ENCODE results near the gene SLC25A45.

The SLC25A45 gene

GRCh38 chr11:65386307-65387140, 4.1 kb upstream of the SLC25A45 start, which contains the start of gene FRMD8:
Gene FRMD8 (plus strand): TSS chr11:65386637. CDS start chr11:65387037, 400 bp downstream.
- TF ChIP-seq ISL1 (CRISPR knock-in tag; IDR thresholded peaks at IDR 0.05) (no peak), ZFP3 (CRISPR knock-in tag; IDR thresholded peaks at IDR 0.05) (peak; percentile 70; the same call in 1 of the 2 replicates), TSHZ2 (CRISPR knock-in tag; IDR thresholded peaks at IDR 0.05) (peak; percentile 79; the same call in 1 of the 2 replicates), ZC3H10 (CRISPR knock-in tag; IDR thresholded peaks at IDR 0.05) (no peak), ESRRG (CRISPR knock-in tag; IDR thresholded peaks at IDR 0.05) (no peak)
- ATAC-seq = peak; percentile 62

GRCh38 chr11:65384301-65384889, 1.9 kb upstream of the SLC25A45 start:
- no peak for TF ChIP-seq BACH2 (CRISPR knock-in tag; IDR thresholded peaks at IDR 0.05; ENCODE audit: borderline replicate concordance)
- TF ChIP-seq CREB5 (CRISPR knock-in tag; IDR thresholded peaks at IDR 0.05; ENCODE audit: low read depth) = no peak
- TF ChIP-seq ZNF8 (CRISPR knock-in tag; IDR thresholded peaks at IDR 0.05) = no peak
- no peak for TF ChIP-seq ISL1 (CRISPR knock-in tag; IDR thresholded peaks at IDR 0.05)
- no peak for TF ChIP-seq PATZ1 (CRISPR knock-in tag; IDR thresholded peaks at IDR 0.05; ENCODE audit: borderline replicate concordance)
- TF ChIP-seq ZFP30 (CRISPR knock-in tag; IDR thresholded peaks at IDR 0.05) = no peak
- no peak for TF ChIP-seq RARB (CRISPR knock-in tag; IDR thresholded peaks at IDR 0.05)
- TF ChIP-seq ZFP3 (CRISPR knock-in tag; IDR thresholded peaks at IDR 0.05) = no peak
- TF ChIP-seq TOX (CRISPR knock-in tag; IDR thresholded peaks at IDR 0.05; ENCODE audit: borderline replicate concordance) = no peak
- TF ChIP-seq TCF4 (CRISPR knock-in tag; IDR thresholded peaks at IDR 0.05; ENCODE audit: borderline replicate concordance) = no peak
- TF ChIP-seq POU6F1 (CRISPR knock-in tag; IDR thresholded peaks at IDR 0.05; ENCODE audit: borderline replicate concordance, low read depth) = no peak
- TF ChIP-seq OSR1 (CRISPR knock-in tag; IDR thresholded peaks at IDR 0.05) = no peak
- TF ChIP-seq CSRNP3 (CRISPR knock-in tag; IDR thresholded peaks at IDR 0.05) = no peak
- TF ChIP-seq SNAI2 (CRISPR knock-in tag; IDR thresholded peaks at IDR 0.05) = no peak
- no peak for TF ChIP-seq TSHZ2 (CRISPR knock-in tag; IDR thresholded peaks at IDR 0.05)
- TF ChIP-seq ZC3H10 (CRISPR knock-in tag; IDR thresholded peaks at IDR 0.05) = no peak
- TF ChIP-seq PPARA (CRISPR knock-in tag; IDR thresholded peaks at IDR 0.05; ENCODE audit: borderline replicate concordance) = no peak
- ATAC-seq = no peak

Measured in SK-N-SH treated with all-trans-retinoic acid at 6 μM for 48 hours (cell line).